NCI-H510A (cell line): Measurements from ENCODE around the gene RNU6-8.

ENCODE experiments used
- DNase-seq: peaks from one replicate; lab custom pipeline; 2025; lab: John Stamatoyannopoulos, UW

The RNU6-8 gene

GRCh38 chr14:32203928-32204357 lies 874 bp upstream of the RNU6-8 start:
- no peak for DNase-seq

- DNase-seq, result peak; percentile 3
Measured at GRCh38 chr14:32202491-32202997, 525 bp downstream of the RNU6-8 start.

GRCh38 chr14:32201816-32202490 lies 1.1 kb downstream of the RNU6-8 start, which contains the start of gene RNU6-7:
Gene RNU6-7, plus strand, starts transcription at chr14:32202045.
- DNase-seq, result no peak

GRCh38 chr14:32201193-32201815 lies 1.8 kb downstream of the RNU6-8 start:
- DNase-seq, result peak; percentile 92

GRCh38 chr14:32200368-32201192 lies 2.5 kb downstream of the RNU6-8 start:
- no peak for DNase-seq

- DNase-seq, result no peak
Measured at GRCh38 chr14:32197919-32198318, 5.2 kb downstream of the RNU6-8 start.

- DNase-seq, result no peak
Measured at GRCh38 chr14:32195636-32196035, 7.4 kb downstream of the RNU6-8 start.

GRCh38 chr14:32193532-32193931 lies 9.5 kb downstream of the RNU6-8 start:
- DNase-seq, result no peak

GRCh38 chr14:32192712-32193373 lies 10.2 kb downstream of the RNU6-8 start:
- DNase-seq, result no peak

GRCh38 chr14:32190673-32191072 lies 12.4 kb downstream of the RNU6-8 start:
- no peak for DNase-seq

GRCh38 chr14:32189811-32190210 lies 13.3 kb downstream of the RNU6-8 start:
- no peak for DNase-seq

- no peak for DNase-seq
Measured at GRCh38 chr14:32186248-32186647, 16.8 kb downstream of the RNU6-8 start.

- no peak for DNase-seq
Measured at GRCh38 chr14:32185097-32185496, 18.0 kb downstream of the RNU6-8 start.

- DNase-seq, result no peak
Measured at GRCh38 chr14:32183151-32184058, 19.7 kb downstream of the RNU6-8 start.

GRCh38 chr14:32171469-32171868 lies 31.6 kb downstream of the RNU6-8 start:
- no peak for DNase-seq

GRCh38 chr14:32169191-32169590 lies 33.9 kb downstream of the RNU6-8 start:
- DNase-seq, result no peak

- DNase-seq, result no peak
Measured at GRCh38 chr14:32167907-32168306, 35.2 kb downstream of the RNU6-8 start.

- no peak for DNase-seq
Measured at GRCh38 chr14:32166924-32167323, 36.1 kb downstream of the RNU6-8 start.

GRCh38 chr14:32166029-32166428 lies 37.0 kb downstream of the RNU6-8 start:
- DNase-seq, result no peak
